Prostate gland (tissue), 2 donors: ENCODE measurements around the gene AKT3.

Experiments used
- POLR2AphosphoS5 ChIP-seq: sonication (generic); formaldehyde crosslinking; IDR thresholded peaks from one replicate; pipeline ENCODE4 v1.6.1; 2017; ENCODE audit warnings: antibody characterized with exemption
- TF ChIP-seq, protein P1 (sequence below), 4 experiments: fragments of 200-600 bp in 2 of 4; fragments of 450-650 bp in 2 of 4; sonication (generic) in 2 of 4; IDR thresholded peaks; 1 replicate in 3 of 4; 2 replicates in 1 of 4; pipeline ENCODE4 v1.5.1; 2016 to 2019; ENCODE audit warnings: antibody characterized with exemption in 4 of 4, mild to moderate bottlenecking in 2 of 4, moderate library complexity in 2 of 4

DNA sequence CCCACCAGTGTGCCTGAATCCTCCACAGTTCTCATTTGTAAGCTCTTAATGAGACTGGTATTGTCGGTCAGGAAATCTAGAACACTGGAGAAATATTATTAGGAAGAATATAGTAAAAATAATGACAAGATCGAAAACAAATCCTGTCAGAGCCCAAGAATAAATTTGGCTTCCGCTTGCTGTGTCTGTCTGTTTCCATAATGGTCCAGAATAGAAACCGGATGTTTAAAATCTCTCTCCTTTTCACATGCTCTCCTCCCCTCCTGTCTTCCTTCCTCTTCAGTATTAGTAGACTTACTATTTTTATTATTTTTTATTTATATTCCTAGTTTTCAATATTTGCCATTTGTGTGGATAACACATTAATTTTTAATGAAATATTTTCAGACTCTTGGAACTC, 406.5 kb downstream of the AKT3 start:
- TF ChIP-seq, protein P1, sequence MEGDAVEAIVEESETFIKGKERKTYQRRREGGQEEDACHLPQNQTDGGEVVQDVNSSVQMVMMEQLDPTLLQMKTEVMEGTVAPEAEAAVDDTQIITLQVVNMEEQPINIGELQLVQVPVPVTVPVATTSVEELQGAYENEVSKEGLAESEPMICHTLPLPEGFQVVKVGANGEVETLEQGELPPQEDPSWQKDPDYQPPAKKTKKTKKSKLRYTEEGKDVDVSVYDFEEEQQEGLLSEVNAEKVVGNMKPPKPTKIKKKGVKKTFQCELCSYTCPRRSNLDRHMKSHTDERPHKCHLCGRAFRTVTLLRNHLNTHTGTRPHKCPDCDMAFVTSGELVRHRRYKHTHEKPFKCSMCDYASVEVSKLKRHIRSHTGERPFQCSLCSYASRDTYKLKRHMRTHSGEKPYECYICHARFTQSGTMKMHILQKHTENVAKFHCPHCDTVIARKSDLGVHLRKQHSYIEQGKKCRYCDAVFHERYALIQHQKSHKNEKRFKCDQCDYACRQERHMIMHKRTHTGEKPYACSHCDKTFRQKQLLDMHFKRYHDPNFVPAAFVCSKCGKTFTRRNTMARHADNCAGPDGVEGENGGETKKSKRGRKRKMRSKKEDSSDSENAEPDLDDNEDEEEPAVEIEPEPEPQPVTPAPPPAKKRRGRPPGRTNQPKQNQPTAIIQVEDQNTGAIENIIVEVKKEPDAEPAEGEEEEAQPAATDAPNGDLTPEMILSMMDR (IDR thresholded peaks at IDR 0.05) = no peak
- TF ChIP-seq POLR2AphosphoS5 = no peak
